ENCODE measurements around the gene RUBCN.
"Not testable (repeated sequence)": the region's sequence is repeated elsewhere in the genome, so short reads cannot be mapped to it uniquely, and the experiment has no call there.

The RUBCN gene

GRCh38 chr3:197627158-197627771 is 109.4 kb downstream of the RUBCN start:
- not testable (repeated sequence) for FAIRE-seq; DNase-seq (ENCODE audit: extremely low spot score, insufficient read length, low read depth)

- FAIRE-seq; DNase-seq (ENCODE audit: extremely low spot score, insufficient read length, low read depth): not testable (repeated sequence)
Measured at GRCh38 chr3:197626404-197627157, 110.1 kb downstream of the RUBCN start.

- not testable (repeated sequence) for DNase-seq (ENCODE audit: extremely low spot score, insufficient read length, low read depth); FAIRE-seq
Measured at GRCh38 chr3:197621478-197621877, 115.2 kb downstream of the RUBCN start.

Data from GM18507 (cell line).